Measurements from ENCODE around the gene PLCB1. TPM values are rescaled to one million over a fixed set of nuclear protein-coding genes. Genes with fewer than 3 reads are reported as not detected.
"Not testable (repeated sequence)": the region's sequence is repeated elsewhere in the genome, so short reads cannot be mapped to it uniquely, and the experiment has no call there.

Gene PLCB1
- total and polyA plus RNA-seq, 2 experiments from 2014 or later: 14.9 to 20.7 TPM

GRCh38 chr20:8435285-8436035 is 303.4 kb downstream of the PLCB1 start:
- Histone ChIP-seq H3K27ac (ENCODE audit: low read depth) (no peak overlapping the region), H3F3A (replicated peaks; ENCODE audit: low read depth) (no peaks in the 10 kb centered on the region), H3K36me3 (ENCODE audit: insufficient read depth) (no peaks in the 10 kb centered on the region), H3K27me3 (ENCODE audit: insufficient read depth) (no peaks in the 10 kb centered on the region), H3K4me2 (no peak overlapping the region), H4K20me1 (replicated peaks; ENCODE audit: insufficient read depth) (peaks cover 4% of the 10 kb centered on the region), H3K4me3 (no peak overlapping the region), H3K79me2 (replicated peaks; ENCODE audit: insufficient read depth) (no peaks in the 10 kb centered on the region), H3K9me2 (ENCODE audit: insufficient read depth) (no peaks in the 10 kb centered on the region), H3K4me1 (ENCODE audit: insufficient read depth) (peaks cover 25% of the 10 kb centered on the region), H2AFZ (no peak overlapping the region)
- TF ChIP-seq ZNF462 (CRISPR knock-in tag; IDR thresholded peaks at IDR 0.05) (no peak), ZNF114 (CRISPR knock-in tag; IDR thresholded peaks at IDR 0.05) (no peak), ETS1 (IDR thresholded peaks at IDR 0.05) (no peak), NANOG (IDR thresholded peaks at IDR 0.05; ENCODE audit: borderline replicate concordance) (no peak), STAT1 (IDR thresholded peaks at IDR 0.05; ENCODE audit: unreplicated experiment) (no peak), CREB1 (CRISPR knock-in tag; IDR thresholded peaks at IDR 0.05; ENCODE audit: low read depth) (no peak), EZH2phosphoT487 (IDR thresholded peaks at IDR 0.05; ENCODE audit: unreplicated experiment) (no peak), EZH2 (IDR thresholded peaks at IDR 0.05; ENCODE audit: low read depth, unreplicated experiment) (no peak), ZNF331 (CRISPR knock-in tag; IDR thresholded peaks at IDR 0.05; ENCODE audit: low read depth) (no peak)
- TF ChIP-seq, protein P1, sequence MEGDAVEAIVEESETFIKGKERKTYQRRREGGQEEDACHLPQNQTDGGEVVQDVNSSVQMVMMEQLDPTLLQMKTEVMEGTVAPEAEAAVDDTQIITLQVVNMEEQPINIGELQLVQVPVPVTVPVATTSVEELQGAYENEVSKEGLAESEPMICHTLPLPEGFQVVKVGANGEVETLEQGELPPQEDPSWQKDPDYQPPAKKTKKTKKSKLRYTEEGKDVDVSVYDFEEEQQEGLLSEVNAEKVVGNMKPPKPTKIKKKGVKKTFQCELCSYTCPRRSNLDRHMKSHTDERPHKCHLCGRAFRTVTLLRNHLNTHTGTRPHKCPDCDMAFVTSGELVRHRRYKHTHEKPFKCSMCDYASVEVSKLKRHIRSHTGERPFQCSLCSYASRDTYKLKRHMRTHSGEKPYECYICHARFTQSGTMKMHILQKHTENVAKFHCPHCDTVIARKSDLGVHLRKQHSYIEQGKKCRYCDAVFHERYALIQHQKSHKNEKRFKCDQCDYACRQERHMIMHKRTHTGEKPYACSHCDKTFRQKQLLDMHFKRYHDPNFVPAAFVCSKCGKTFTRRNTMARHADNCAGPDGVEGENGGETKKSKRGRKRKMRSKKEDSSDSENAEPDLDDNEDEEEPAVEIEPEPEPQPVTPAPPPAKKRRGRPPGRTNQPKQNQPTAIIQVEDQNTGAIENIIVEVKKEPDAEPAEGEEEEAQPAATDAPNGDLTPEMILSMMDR (conservative IDR thresholded peaks at IDR 0.05; ENCODE audit: low read depth in 2 of 2): no peak
- H3K36me3 Mint-ChIP-seq (ENCODE audit: low read depth): no peaks in the 10 kb centered on the region
- DNase-seq (ENCODE audit: low spot score) (no peak), ATAC-seq (no peak)
- no peak overlapping the region for H3K27ac Mint-ChIP-seq
- no peaks in the 10 kb centered on the region for H3K9me3 Mint-ChIP-seq
- peaks cover 23% of the 10 kb centered on the region for H3K4me1 Mint-ChIP-seq
- no peaks in the 10 kb centered on the region for H3K27me3 Mint-ChIP-seq (ENCODE audit: insufficient read depth, low read depth, poor library complexity)
- H3K4me3 Mint-ChIP-seq: no peak overlapping the region

- H3F3A ChIP-seq (replicated peaks; ENCODE audit: low read depth); H3K27me3 ChIP-seq (ENCODE audit: insufficient read depth); H4K20me1 ChIP-seq (replicated peaks; ENCODE audit: insufficient read depth); H3K79me2 ChIP-seq (replicated peaks; ENCODE audit: insufficient read depth); H3K4me3 ChIP-seq; DNase-seq (ENCODE audit: low spot score); H3K27me3 Mint-ChIP-seq (ENCODE audit: insufficient read depth, low read depth, poor library complexity); H3K27ac Mint-ChIP-seq; H3K27ac ChIP-seq (ENCODE audit: low read depth); H3K9me3 Mint-ChIP-seq; H3K36me3 ChIP-seq (ENCODE audit: insufficient read depth); H3K4me2 ChIP-seq; H2AFZ ChIP-seq; ATAC-seq; H3K4me3 Mint-ChIP-seq; H3K36me3 Mint-ChIP-seq (ENCODE audit: low read depth); H3K9me2 ChIP-seq (ENCODE audit: insufficient read depth): not testable (repeated sequence)
- H3K4me1 ChIP-seq (ENCODE audit: insufficient read depth): peaks cover 22% of the 10 kb centered on the region
- H3K4me1 Mint-ChIP-seq: peaks cover 20% of the 10 kb centered on the region
Measured at GRCh38 chr20:8436938-8437337, 304.9 kb downstream of the PLCB1 start.
